Endothelial cell of umbilical vein (primary cell): Measurements from ENCODE around the gene CACNA1E. TPM values are rescaled to one million over a fixed set of nuclear protein-coding genes. Genes with fewer than 3 reads are reported as not detected.

Source experiments
- BruUV-seq: library from RNA; stranded (reverse); fragments of 400-500 nt; replicated peaks from 2 replicates; lab custom pipeline; 2021; lab: Mats Ljungman, UMichigan
- CTCF ChIA-PET: fragments of 300-600, 350-600 bp; sonication (Branson Sonifier 250); formaldehyde crosslinking; loops from one replicate; lab custom pipeline; 2021; ENCODE audit warnings: antibody characterized with exemption, inconsistent platforms; lab: Charles Lee
- POLR2A ChIA-PET: fragments of 300-600, 350-600 bp; sonication (Branson Sonifier 250); formaldehyde crosslinking; loops from one replicate; lab custom pipeline; 2021; ENCODE audit warnings: antibody characterized with exemption, inconsistent platforms; lab: Charles Lee
- DNase-seq: peaks from one replicate; pipeline ENCODE4 v3.0.0-alpha.2; 2011; ENCODE audit warnings: low read depth, low spot score
- FAIRE-seq: peaks from 2 replicates; lab custom pipeline; 2011; peaks lifted over from hg19 to GRCh38; lab: Jason Lieb, UNC
- H2AFZ ChIP-seq: 2 replicates; pipeline ENCODE4 v1.6.0; 2012; ENCODE audit warnings: low read depth, low read length, control low read depth, inconsistent platforms
- H3K27ac ChIP-seq: 2 replicates; pipeline ENCODE4 v1.5.1; 2011; ENCODE audit warnings: low read depth, mild to moderate bottlenecking, control low read depth, low read length, moderate library complexity; ENCODE audit not compliant: insufficient read depth
- H3K27me3 ChIP-seq, 2 experiments: 2 replicates each; pipeline versions ENCODE4 v1.6.0 to v1.6.1; 2011; ENCODE audit warnings: low read length in 2 of 2, mixed read lengths in 1 of 2; ENCODE audit not compliant: control insufficient read depth in 2 of 2, insufficient read depth in 2 of 2
- H3K36me3 ChIP-seq, 2 experiments: 2 replicates in 1 of 2; 3 replicates in 1 of 2; pipeline ENCODE4 v1.5.1; 2011; ENCODE audit warnings: low read length in 2 of 2, mild to moderate bottlenecking in 1 of 2, moderate library complexity in 1 of 2; ENCODE audit not compliant: control insufficient read depth in 2 of 2, insufficient read depth in 2 of 2; ENCODE audit errors: extremely low read depth in 1 of 2
- H3K4me1 ChIP-seq: 3 replicates; pipeline ENCODE4 v1.5.1; 2011; ENCODE audit warnings: mild to moderate bottlenecking, low read length; ENCODE audit not compliant: control insufficient read depth, insufficient read depth; ENCODE audit errors: extremely low read depth
- H3K4me2 ChIP-seq: 2 replicates; pipeline ENCODE4 v1.6.1; 2011; ENCODE audit warnings: low read length, control low read depth, mixed read lengths; ENCODE audit not compliant: insufficient read depth
- H3K4me3 ChIP-seq, 3 experiments: fragments of 200-600 bp in 1 of 3; sonication (generic), shearing (Covaris generic) in 1 of 3; replicated peaks in 1 of 3; 2 replicates each; pipeline ENCODE4 v1.5.1; 2011 to 2016; ENCODE audit warnings: control low read depth in 3 of 3, low read length in 3 of 3, mild to moderate bottlenecking in 2 of 3, inconsistent platforms in 1 of 3, low read depth in 1 of 3, moderate library complexity in 1 of 3; ENCODE audit not compliant: insufficient read depth in 1 of 3
- H3K79me2 ChIP-seq: 2 replicates; pipeline ENCODE4 v1.6.0; 2012; ENCODE audit warnings: low read length, inconsistent platforms; ENCODE audit not compliant: control insufficient read depth, insufficient read depth
- H3K9ac ChIP-seq: replicated peaks from 2 replicates; pipeline ENCODE3; 2011; ENCODE audit warnings: low read length, control low read depth; ENCODE audit not compliant: insufficient read depth; ENCODE audit errors: extremely low read depth
- H3K9me1 ChIP-seq: replicated peaks from 3 replicates; pipeline ENCODE4 v1.6.0; 2011; ENCODE audit warnings: mild to moderate bottlenecking, low read length; ENCODE audit not compliant: control insufficient read depth, insufficient read depth; ENCODE audit errors: extremely low read depth
- H3K9me3 ChIP-seq: replicated peaks from 2 replicates; pipeline ENCODE4 v1.5.1; 2012; ENCODE audit warnings: low read length, inconsistent platforms; ENCODE audit not compliant: control insufficient read depth, insufficient read depth
- H4K20me1 ChIP-seq: replicated peaks from 2 replicates; pipeline ENCODE3; 2011; ENCODE audit warnings: mild to moderate bottlenecking, low read length; ENCODE audit not compliant: control insufficient read depth, insufficient read depth; ENCODE audit errors: extremely low read depth
- CTCF ChIP-seq, 2 donors: IDR thresholded peaks; 1 replicate in 1 of 2; 2 replicates in 1 of 2; pipeline ENCODE4 v1.5.1; 2011; ENCODE audit warnings: low read length in 2 of 2, mild to moderate bottlenecking in 2 of 2, moderate library complexity in 2 of 2, control low read depth in 1 of 2, inconsistent platforms in 1 of 2, low read depth in 1 of 2; ENCODE audit not compliant: insufficient read depth in 1 of 2; ENCODE audit errors: extremely low read depth in 1 of 2
- EZH2 ChIP-seq: IDR thresholded peaks from 2 replicates; pipeline ENCODE4 v1.6.1; 2012; ENCODE audit warnings: borderline replicate concordance, low read depth, mild to moderate bottlenecking, moderate library complexity, low read length, inconsistent platforms; ENCODE audit not compliant: severe bottlenecking
- FOS ChIP-seq: IDR thresholded peaks from 2 replicates; pipeline ENCODE4 v1.6.1; 2011; ENCODE audit warnings: mild to moderate bottlenecking, low read length, moderate library complexity, borderline replicate concordance; ENCODE audit not compliant: insufficient read depth
- GATA2 ChIP-seq: IDR thresholded peaks from 2 replicates; pipeline ENCODE4 v1.7.0; 2011; ENCODE audit warnings: low read depth, mild to moderate bottlenecking, moderate library complexity, mixed read lengths, low read length; ENCODE audit not compliant: insufficient read length, insufficient read depth
- JUN ChIP-seq: IDR thresholded peaks from 2 replicates; pipeline ENCODE4 v1.6.1; 2011; ENCODE audit warnings: borderline replicate concordance, low read depth; ENCODE audit not compliant: insufficient read length, insufficient read depth
- MYC ChIP-seq: IDR thresholded peaks from one replicate; pipeline ENCODE4 v1.6.1; 2011; ENCODE audit warnings: mild to moderate bottlenecking, low read depth, low read length
- POLR2AphosphoS5 ChIP-seq: IDR thresholded peaks from 2 replicates; pipeline ENCODE4 v1.6.1; 2012; ENCODE audit warnings: low read depth, mild to moderate bottlenecking, control low read depth, low read length, moderate library complexity; ENCODE audit not compliant: insufficient read depth
- dilution Hi-C: fragments of 300-500 bp; cut with MboI; formaldehyde crosslinking; loops from one replicate; pipeline ENCODE4 v1.15.0; 2019; ENCODE audit warnings: low sequenced_read_pairs; ENCODE audit not compliant: extremely low pct_ligation_motif_present
- intact Hi-C: fragments of 100-400 bp; cut with micrococcal nuclease; formaldehyde crosslinking; loops from one replicate; pipeline ENCODE4 v1.10.0; 2022
- polyA plus RNA-seq, 4 experiments: library from polyadenylated mRNA; depleted of rRNA in 3 of 4; stranded (reverse) in 3 of 4; unstranded in 1 of 4; fragments of >200 nt; gene quantifications; 2 replicates each; pipeline versions ENCODE4 v1.2.1 to v1.2.3, GENCODE V29; 2011 to 2012; ENCODE audit warnings: missing spikeins in 1 of 4
- total RNA-seq: library from RNA; stranded (reverse); gene quantifications from 2 replicates; pipeline ENCODE4 v1.2.3, GENCODE V29; 2021

CACNA1E gene
- total and polyA plus RNA-seq, 2 donors (not counting 3 experiments of a cell fraction or from before 2014, with no cell fraction given): not detected

DNA sequence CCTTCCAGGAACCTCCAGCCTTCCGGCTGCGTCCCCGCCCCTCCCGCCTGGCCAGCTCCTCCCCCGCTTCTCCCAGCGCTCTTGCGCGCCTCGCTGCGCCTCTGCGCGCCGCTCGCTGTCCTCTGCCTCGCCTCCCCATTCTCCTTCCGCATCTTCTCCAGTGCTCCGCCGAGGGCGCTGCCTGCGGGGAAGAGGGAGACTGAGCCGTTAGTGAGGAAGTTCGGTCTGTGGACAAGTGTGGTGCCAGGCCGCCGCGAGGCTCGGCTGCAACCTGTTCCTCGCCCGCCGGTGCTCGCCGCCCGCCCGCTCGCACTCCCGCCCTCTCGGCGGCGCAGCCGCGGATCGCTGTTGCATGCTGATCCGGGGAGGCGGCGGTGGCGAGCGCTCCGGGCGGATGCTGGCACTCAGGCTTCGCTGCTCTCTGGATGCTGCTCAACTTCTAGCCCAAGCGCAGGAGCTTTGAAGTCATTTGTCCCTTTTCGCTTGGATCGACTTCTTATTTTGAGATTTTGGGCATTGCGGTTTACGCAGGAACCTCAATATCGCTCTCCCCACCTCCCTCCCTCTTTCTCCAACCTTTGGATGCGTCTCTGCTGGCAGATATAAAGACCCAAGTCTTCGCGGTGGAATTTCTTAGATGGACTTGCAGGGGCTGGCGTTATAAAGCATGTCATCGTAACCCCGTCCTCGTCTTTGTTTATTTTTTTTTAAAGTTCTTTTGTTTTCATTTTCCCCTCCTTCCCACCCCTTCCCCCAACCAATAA is 614 bp upstream of the CACNA1E start:
- Histone ChIP-seq H3K9me1 (no peaks in the 10 kb centered on the region), H3K27ac (no peak overlapping the region), H3K4me3 (no peak overlapping the region), H3K79me2 (no peaks in the 10 kb centered on the region), H4K20me1 (no peaks in the 10 kb centered on the region), H3K4me1 (no peaks in the 10 kb centered on the region), H3K9me3 (no peaks in the 10 kb centered on the region), H2AFZ (peak overlapping the region; percentile 27), H3K9ac (no peak overlapping the region), H3K27me3 (peaks cover 33 to 47% of the 10 kb centered on the region in 2 experiments), H3K4me2 (peak overlapping the region; percentile 50), H3K36me3 (no peaks in the 10 kb centered on the region)
- dilution Hi-C loops (no loop called here), intact Hi-C loops (no loop called here)
- DNase-seq (no peak), FAIRE-seq (no peak)
- TF ChIP-seq EZH2 (peak; percentile 73), JUN (no peak)
- CTCF ChIA-PET: interaction anchor here (8.8 kb wide), 1 partner anchor 597 kb away, joined by 180 read pairs; no protein-coding TSS in a partner anchor
- POLR2A ChIA-PET: no interaction called here
- no TSS peak for BruUV-seq

DNA sequence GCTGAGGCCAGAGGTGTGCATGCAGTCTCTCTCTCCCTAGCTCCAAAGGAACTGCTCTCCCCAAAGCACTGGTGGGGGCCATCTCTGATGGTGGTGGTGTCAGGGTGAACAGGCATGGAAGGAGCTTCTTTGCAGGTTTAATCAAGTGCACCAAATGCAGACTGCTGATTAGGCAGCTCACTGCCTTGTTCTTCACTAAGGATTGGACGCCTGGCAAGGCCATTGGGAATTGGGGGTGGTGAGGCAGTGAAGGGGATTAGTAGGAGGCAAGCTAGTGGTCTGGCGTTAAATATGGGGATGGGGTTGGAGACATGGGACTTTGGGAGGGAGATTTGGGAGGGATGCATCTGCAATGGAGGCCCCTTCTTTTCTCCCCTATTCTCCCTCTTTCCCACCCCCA is 1.5 kb downstream of the CACNA1E start:
- Histone ChIP-seq H3K27ac (no peak overlapping the region), H3K9me1 (no peaks in the 10 kb centered on the region), H3K9me3 (no peaks in the 10 kb centered on the region), H3K36me3 (no peaks in the 10 kb centered on the region), H3K4me1 (no peaks in the 10 kb centered on the region), H3K27me3 (peaks cover 33 to 47% of the 10 kb centered on the region in 2 experiments), H3K4me2 (no peak overlapping the region), H3K4me3 (no peak overlapping the region), H3K9ac (no peak overlapping the region), H3K79me2 (no peaks in the 10 kb centered on the region), H2AFZ (no peak overlapping the region), H4K20me1 (no peaks in the 10 kb centered on the region)
- TF ChIP-seq GATA2 (no peak), CTCF (IDR thresholded peaks at IDR 0.05; ENCODE audit: extremely low read depth in 1 of 2, insufficient read depth in 1 of 2, low read depth in 1 of 2, low read length in 2 of 2) (no peak), MYC (no peak), FOS (no peak), JUN (no peak), POLR2AphosphoS5 (no peak)
- FAIRE-seq: no peak
- DNase-seq: no peak
- dilution Hi-C loops (no loop called here), intact Hi-C loops (no loop called here)
- POLR2A ChIA-PET: no interaction called here
- CTCF ChIA-PET: interaction anchor here (1.6 kb wide), 1 partner anchor 596 kb away, joined by 7 read pairs; no protein-coding TSS in a partner anchor
- BruUV-seq: no TSS peak
